Lower leg skin (tissue), 3 donors: Measurements from ENCODE around the gene PPARA.

Experiments
- POLR2A ChIP-seq, 2 donors: fragments of 450-650 bp; IDR thresholded peaks; one replicate each; pipeline ENCODE4 v1.6.1; 2016 to 2017; ENCODE audit warnings: antibody characterized with exemption in 2 of 2, mild to moderate bottlenecking in 1 of 2, moderate library complexity in 1 of 2
- TF ChIP-seq, protein P1 (sequence below), 3 donors: fragments of 450-650 bp; IDR thresholded peaks; one replicate each; pipeline ENCODE4 v1.5.1; 2016; ENCODE audit warnings: antibody characterized with exemption in 3 of 3, mild to moderate bottlenecking in 3 of 3, moderate library complexity in 2 of 3

DNA sequence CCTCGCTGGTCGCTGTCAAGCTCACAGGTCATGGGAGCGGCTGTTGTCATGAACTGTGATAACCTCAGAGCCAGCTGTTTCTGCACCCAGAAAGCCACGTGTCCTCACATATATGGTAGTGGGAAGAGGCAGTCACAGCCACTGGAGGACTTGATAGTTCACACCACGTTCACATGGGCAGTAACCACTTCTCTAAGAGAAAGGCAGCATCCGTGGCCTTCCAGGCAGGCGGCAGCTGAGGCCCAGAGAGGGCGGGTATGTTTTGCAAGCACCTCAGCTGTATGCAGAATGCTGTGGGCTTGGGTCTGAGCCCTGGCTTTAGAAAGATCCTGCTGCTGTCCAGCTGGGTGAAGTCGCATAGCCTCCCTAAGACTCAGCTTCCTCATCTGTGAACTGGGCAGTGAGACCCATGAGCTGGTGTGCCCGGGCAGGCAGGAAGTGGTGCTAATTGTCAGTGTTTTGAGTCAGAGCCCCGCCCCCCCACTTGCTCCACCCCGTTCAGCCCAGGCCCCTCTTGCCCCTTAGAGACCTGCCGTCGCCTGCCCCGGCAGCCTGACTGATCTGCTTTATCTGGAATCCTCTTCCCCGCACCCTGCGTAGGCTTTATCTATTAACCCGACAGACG, 130.8 kb downstream of the PPARA start:
- TF ChIP-seq, protein P1, sequence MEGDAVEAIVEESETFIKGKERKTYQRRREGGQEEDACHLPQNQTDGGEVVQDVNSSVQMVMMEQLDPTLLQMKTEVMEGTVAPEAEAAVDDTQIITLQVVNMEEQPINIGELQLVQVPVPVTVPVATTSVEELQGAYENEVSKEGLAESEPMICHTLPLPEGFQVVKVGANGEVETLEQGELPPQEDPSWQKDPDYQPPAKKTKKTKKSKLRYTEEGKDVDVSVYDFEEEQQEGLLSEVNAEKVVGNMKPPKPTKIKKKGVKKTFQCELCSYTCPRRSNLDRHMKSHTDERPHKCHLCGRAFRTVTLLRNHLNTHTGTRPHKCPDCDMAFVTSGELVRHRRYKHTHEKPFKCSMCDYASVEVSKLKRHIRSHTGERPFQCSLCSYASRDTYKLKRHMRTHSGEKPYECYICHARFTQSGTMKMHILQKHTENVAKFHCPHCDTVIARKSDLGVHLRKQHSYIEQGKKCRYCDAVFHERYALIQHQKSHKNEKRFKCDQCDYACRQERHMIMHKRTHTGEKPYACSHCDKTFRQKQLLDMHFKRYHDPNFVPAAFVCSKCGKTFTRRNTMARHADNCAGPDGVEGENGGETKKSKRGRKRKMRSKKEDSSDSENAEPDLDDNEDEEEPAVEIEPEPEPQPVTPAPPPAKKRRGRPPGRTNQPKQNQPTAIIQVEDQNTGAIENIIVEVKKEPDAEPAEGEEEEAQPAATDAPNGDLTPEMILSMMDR (IDR thresholded peaks at IDR 0.05) = no peak
- no peak for TF ChIP-seq POLR2A (IDR thresholded peaks at IDR 0.05)
